PC-9 (cell line): ENCODE results near the gene EAF1.

ENCODE experiments used
- CTCF ChIP-seq: fragments of 200-600 bp; sonication (generic); conservative IDR thresholded peaks from 2 replicates; pipeline ENCODE4 v1.6.1; 2017; ENCODE audit warnings: mixed run types, antibody characterized with exemption, mild to moderate bottlenecking, moderate library complexity
- EZH2 ChIP-seq: fragments of 200-600 bp; sonication (generic); IDR thresholded peaks from 2 replicates; pipeline ENCODE4 v1.8.0; 2017; ENCODE audit warnings: antibody characterized with exemption, low read depth

- TF ChIP-seq EZH2 (no peak), CTCF (no peak)
Measured at GRCh38 chr3:15409774-15410173, 17.6 kb upstream of the EAF1 start.
